HepG2 (cell line): ENCODE data around the gene VTN. TPM values are rescaled to one million over a fixed set of nuclear protein-coding genes. Genes with fewer than 3 reads are reported as not detected.

Source experiments
- CAMTA2 ChIP-seq: sonication (generic); formaldehyde crosslinking; IDR thresholded peaks from 2 replicates; pipeline ENCODE4 v1.4.0; 2020; ENCODE audit warnings: mild to moderate bottlenecking, missing genetic modification reagents, borderline replicate concordance
- GTF3A ChIP-seq: sonication (generic); formaldehyde crosslinking; conservative IDR thresholded peaks from 2 replicates; pipeline ENCODE4 v1.4.0; 2020; ENCODE audit warnings: mild to moderate bottlenecking, missing genetic modification reagents
- HCFC1 ChIP-seq: fragments of 150-350 bp; IDR thresholded peaks from 2 replicates; pipeline ENCODE4 v1.6.1; 2014; ENCODE audit warnings: low read depth, low read length
- HNRNPUL1 ChIP-seq: fragments of 200-400 bp; formaldehyde crosslinking; IDR thresholded peaks from 2 replicates; pipeline ENCODE4 v1.6.1; 2017; ENCODE audit warnings: low read depth, mild to moderate bottlenecking, low read length, moderate library complexity
- MAZ ChIP-seq, 2 experiments: sonication (generic) in 1 of 2; formaldehyde crosslinking in 1 of 2; IDR thresholded peaks; 2 replicates each; pipeline versions ENCODE4 v1.5.0 to v1.6.1; 2012 to 2020; ENCODE audit warnings: low read depth in 2 of 2, mild to moderate bottlenecking in 2 of 2, borderline replicate concordance in 1 of 2, improper control_type of control experiment in 1 of 2, low read length in 1 of 2, missing genetic modification reagents in 1 of 2, moderate library complexity in 1 of 2
- MIER2 ChIP-seq: IDR thresholded peaks from 2 replicates; pipeline ENCODE4 v1.6.1; 2016; ENCODE audit warnings: missing biosample characterization, missing genetic modification reagents
- NR2F1 ChIP-seq, 2 experiments: fragments of 450-650 bp in 1 of 2; formaldehyde crosslinking in 1 of 2; IDR thresholded peaks; 2 replicates each; pipeline versions ENCODE4 v1.5.0 to v1.6.1; 2016 to 2020; ENCODE audit warnings: mild to moderate bottlenecking in 1 of 2, missing compliant biosample characterization in 1 of 2, missing genetic modification reagents in 1 of 2, moderate library complexity in 1 of 2
- PHF5A ChIP-seq: IDR thresholded peaks from one replicate; pipeline ENCODE4 v1.6.1; 2018; ENCODE audit warnings: low read depth, missing genetic modification reagents; ENCODE audit not compliant: unreplicated experiment
- SIN3A ChIP-seq: IDR thresholded peaks from 2 replicates; pipeline ENCODE4 v1.6.1; 2011; ENCODE audit warnings: low read depth, mild to moderate bottlenecking, control low read depth, low read length, borderline replicate concordance
- SYNCRIP ChIP-seq: fragments of 200-400 bp; formaldehyde crosslinking; IDR thresholded peaks from 2 replicates; pipeline ENCODE4 v1.6.1; 2018; ENCODE audit warnings: mild to moderate bottlenecking, low read depth, low read length; ENCODE audit not compliant: insufficient read depth
- XBP1 ChIP-seq: sonication (generic); formaldehyde crosslinking; IDR thresholded peaks from 2 replicates; pipeline ENCODE4 v1.5.0; 2020; ENCODE audit warnings: missing genetic modification reagents
- ZNF329 ChIP-seq: sonication (generic); formaldehyde crosslinking; IDR thresholded peaks from 2 replicates; pipeline ENCODE4 v1.9.0; 2021; ENCODE audit warnings: low read depth, mild to moderate bottlenecking, missing genetic modification reagents
- ZNF496 ChIP-seq: sonication (generic); formaldehyde crosslinking; IDR thresholded peaks from 2 replicates; pipeline ENCODE4 v1.8.1; 2023; ENCODE audit warnings: mild to moderate bottlenecking, moderate library complexity, missing genetic modification reagents; ENCODE audit not compliant: insufficient replicate concordance
- ZNF543 ChIP-seq: sonication (generic); formaldehyde crosslinking; IDR thresholded peaks from 2 replicates; pipeline ENCODE4 v1.4.0; 2020; ENCODE audit warnings: mild to moderate bottlenecking, missing genetic modification reagents
- ZNF598 ChIP-seq: sonication (generic); formaldehyde crosslinking; IDR thresholded peaks from 2 replicates; pipeline ENCODE4 v1.5.1; 2020; ENCODE audit warnings: mild to moderate bottlenecking, missing genetic modification reagents, borderline replicate concordance
- ZNF614 ChIP-seq: IDR thresholded peaks from 2 replicates; pipeline ENCODE4 v1.6.1; 2018; ENCODE audit warnings: missing biosample characterization, missing genetic modification reagents, inconsistent platforms, borderline replicate concordance
- ZSCAN12 ChIP-seq: sonication (generic); formaldehyde crosslinking; IDR thresholded peaks from 2 replicates; pipeline ENCODE4 v1.9.0; 2021; ENCODE audit warnings: mild to moderate bottlenecking, missing genetic modification reagents
- polyA plus RNA-seq, 8 experiments: library from polyadenylated mRNA; depleted of rRNA in 3 of 8; stranded (reverse) in 7 of 8; unstranded in 1 of 8; fragments of >200 nt; fragmentation: Illumina TruSeq in 4 of 8; extraction: Trizol in 4 of 8; gene quantifications; 2 replicates each; pipeline versions ENCODE4 v1.2.1 to v1.2.3, GENCODE V29; 2011 to 2016; ENCODE audit warnings: low read depth in 4 of 8, missing spikeins in 1 of 8, mixed read lengths in 1 of 8; ENCODE audit not compliant: insufficient read depth in 1 of 8
- total RNA-seq, 5 experiments: library from RNA; depleted of rRNA; stranded (reverse); fragments of >200 nt; fragmentation: Illumina TruSeq; extraction: Trizol; gene quantifications; 2 replicates each; pipeline ENCODE4 v1.2.3, GENCODE V29; 2016; ENCODE audit warnings: low read depth in 1 of 5
- TF ChIP-seq, protein P1 (sequence below): sonication (generic); formaldehyde crosslinking; IDR thresholded peaks from 2 replicates; pipeline ENCODE4 v1.4.0; 2020; ENCODE audit warnings: mild to moderate bottlenecking, missing genetic modification reagents
- TF ChIP-seq, protein P2 (sequence below): sonication (generic); formaldehyde crosslinking; IDR thresholded peaks from 2 replicates; pipeline ENCODE4 v1.4.0; 2020; ENCODE audit warnings: missing genetic modification reagents, borderline replicate concordance
- TF ChIP-seq, protein P3 (sequence below): sonication (generic); formaldehyde crosslinking; IDR thresholded peaks from 2 replicates; pipeline ENCODE4 v1.8.0; 2022; ENCODE audit warnings: mild to moderate bottlenecking, missing genetic modification reagents, moderate library complexity
- TF ChIP-seq, protein P4 (sequence below): IDR thresholded peaks from 2 replicates; pipeline ENCODE4 v1.6.1; 2016; ENCODE audit warnings: mild to moderate bottlenecking

The VTN gene
- total and polyA plus RNA-seq, 2 of the 13 experiments (the other 11 are each of a cell fraction or from before 2014, with no cell fraction given), result 108 to 131 TPM

DNA sequence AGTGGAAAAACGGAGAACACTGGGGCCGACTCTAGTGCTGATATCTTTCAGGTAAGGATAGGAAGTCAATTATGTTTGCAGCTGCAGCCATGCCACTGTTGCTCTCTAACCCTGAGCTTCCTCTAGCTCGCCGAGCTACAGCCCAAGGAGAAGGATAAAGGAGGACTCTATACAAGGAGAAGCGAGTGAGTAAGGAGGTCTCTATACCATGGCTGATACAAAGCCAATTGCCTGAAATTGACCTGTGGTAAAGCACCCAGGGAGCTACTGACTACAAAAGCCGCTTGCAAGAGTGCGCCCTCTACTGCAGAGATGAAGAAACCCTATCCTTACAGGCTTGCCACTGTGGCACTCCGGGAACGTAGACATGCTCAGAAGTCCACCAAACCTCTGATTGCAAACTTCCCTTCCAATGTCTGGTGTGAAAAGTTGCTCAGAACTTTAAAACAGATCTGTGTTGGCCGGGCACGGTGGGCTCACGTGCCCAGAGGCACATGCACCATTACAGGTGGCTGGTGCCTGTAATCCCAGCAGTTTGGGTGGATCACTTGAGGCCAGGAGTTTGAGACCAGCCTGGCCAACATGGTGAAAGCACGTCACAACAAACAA, 46.7 kb upstream of the VTN start (continued):
- no peak for TF ChIP-seq ZSCAN12 (CRISPR knock-in tag)
- TF ChIP-seq, protein P1, sequence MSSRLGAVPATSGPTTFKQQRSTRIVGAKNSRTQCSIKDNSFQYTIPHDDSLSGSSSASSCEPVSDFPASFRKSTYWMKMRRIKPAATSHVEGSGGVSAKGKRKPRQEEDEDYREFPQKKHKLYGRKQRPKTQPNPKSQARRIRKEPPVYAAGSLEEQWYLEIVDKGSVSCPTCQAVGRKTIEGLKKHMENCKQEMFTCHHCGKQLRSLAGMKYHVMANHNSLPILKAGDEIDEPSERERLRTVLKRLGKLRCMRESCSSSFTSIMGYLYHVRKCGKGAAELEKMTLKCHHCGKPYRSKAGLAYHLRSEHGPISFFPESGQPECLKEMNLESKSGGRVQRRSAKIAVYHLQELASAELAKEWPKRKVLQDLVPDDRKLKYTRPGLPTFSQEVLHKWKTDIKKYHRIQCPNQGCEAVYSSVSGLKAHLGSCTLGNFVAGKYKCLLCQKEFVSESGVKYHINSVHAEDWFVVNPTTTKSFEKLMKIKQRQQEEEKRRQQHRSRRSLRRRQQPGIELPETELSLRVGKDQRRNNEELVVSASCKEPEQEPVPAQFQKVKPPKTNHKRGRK (CRISPR knock-in tag), result no peak
- 0 out of 2 replicates have a peak, but pooled peaks have one; percentile 19 for TF ChIP-seq ZNF614 (CRISPR knock-in tag)
- TF ChIP-seq NR2F1 (CRISPR knock-in tag; IDR thresholded peaks at IDR 0.05), result no peak
- TF ChIP-seq SYNCRIP, result no peak
- no peak for TF ChIP-seq XBP1 (CRISPR knock-in tag)
- no peak for TF ChIP-seq GTF3A (CRISPR knock-in tag)
- no peak for TF ChIP-seq ZNF543 (CRISPR knock-in tag)
- TF ChIP-seq, protein P2, sequence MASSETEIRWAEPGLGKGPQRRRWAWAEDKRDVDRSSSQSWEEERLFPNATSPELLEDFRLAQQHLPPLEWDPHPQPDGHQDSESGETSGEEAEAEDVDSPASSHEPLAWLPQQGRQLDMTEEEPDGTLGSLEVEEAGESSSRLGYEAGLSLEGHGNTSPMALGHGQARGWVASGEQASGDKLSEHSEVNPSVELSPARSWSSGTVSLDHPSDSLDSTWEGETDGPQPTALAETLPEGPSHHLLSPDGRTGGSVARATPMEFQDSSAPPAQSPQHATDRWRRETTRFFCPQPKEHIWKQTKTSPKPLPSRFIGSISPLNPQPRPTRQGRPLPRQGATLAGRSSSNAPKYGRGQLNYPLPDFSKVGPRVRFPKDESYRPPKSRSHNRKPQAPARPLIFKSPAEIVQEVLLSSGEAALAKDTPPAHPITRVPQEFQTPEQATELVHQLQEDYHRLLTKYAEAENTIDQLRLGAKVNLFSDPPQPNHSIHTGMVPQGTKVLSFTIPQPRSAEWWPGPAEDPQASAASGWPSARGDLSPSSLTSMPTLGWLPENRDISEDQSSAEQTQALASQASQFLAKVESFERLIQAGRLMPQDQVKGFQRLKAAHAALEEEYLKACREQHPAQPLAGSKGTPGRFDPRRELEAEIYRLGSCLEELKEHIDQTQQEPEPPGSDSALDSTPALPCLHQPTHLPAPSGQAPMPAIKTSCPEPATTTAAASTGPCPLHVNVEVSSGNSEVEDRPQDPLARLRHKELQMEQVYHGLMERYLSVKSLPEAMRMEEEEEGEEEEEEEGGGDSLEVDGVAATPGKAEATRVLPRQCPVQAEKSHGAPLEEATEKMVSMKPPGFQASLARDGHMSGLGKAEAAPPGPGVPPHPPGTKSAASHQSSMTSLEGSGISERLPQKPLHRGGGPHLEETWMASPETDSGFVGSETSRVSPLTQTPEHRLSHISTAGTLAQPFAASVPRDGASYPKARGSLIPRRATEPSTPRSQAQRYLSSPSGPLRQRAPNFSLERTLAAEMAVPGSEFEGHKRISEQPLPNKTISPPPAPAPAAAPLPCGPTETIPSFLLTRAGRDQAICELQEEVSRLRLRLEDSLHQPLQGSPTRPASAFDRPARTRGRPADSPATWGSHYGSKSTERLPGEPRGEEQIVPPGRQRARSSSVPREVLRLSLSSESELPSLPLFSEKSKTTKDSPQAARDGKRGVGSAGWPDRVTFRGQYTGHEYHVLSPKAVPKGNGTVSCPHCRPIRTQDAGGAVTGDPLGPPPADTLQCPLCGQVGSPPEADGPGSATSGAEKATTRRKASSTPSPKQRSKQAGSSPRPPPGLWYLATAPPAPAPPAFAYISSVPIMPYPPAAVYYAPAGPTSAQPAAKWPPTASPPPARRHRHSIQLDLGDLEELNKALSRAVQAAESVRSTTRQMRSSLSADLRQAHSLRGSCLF (CRISPR knock-in tag), result no peak
- no peak for TF ChIP-seq CAMTA2 (CRISPR knock-in tag)
- TF ChIP-seq PHF5A, result no peak
- TF ChIP-seq, protein P3, sequence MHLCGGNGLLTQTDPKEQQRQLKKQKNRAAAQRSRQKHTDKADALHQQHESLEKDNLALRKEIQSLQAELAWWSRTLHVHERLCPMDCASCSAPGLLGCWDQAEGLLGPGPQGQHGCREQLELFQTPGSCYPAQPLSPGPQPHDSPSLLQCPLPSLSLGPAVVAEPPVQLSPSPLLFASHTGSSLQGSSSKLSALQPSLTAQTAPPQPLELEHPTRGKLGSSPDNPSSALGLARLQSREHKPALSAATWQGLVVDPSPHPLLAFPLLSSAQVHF, result no peak
- TF ChIP-seq ZNF329 (CRISPR knock-in tag), result no peak
- TF ChIP-seq ZNF496 (CRISPR knock-in tag), result no peak
- no peak for TF ChIP-seq HCFC1
- no peak for TF ChIP-seq ZNF598 (CRISPR knock-in tag)
- TF ChIP-seq HNRNPUL1, result no peak
- TF ChIP-seq SIN3A, result no peak
- TF ChIP-seq, protein P4, sequence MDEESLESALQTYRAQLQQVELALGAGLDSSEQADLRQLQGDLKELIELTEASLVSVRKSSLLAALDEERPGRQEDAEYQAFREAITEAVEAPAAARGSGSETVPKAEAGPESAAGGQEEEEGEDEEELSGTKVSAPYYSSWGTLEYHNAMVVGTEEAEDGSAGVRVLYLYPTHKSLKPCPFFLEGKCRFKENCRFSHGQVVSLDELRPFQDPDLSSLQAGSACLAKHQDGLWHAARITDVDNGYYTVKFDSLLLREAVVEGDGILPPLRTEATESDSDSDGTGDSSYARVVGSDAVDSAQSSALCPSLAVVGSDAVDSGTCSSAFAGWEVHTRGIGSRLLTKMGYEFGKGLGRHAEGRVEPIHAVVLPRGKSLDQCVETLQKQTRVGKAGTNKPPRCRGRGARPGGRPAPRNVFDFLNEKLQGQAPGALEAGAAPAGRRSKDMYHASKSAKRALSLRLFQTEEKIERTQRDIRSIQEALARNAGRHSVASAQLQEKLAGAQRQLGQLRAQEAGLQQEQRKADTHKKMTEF (CRISPR knock-in tag), result 0 out of 2 replicates have a peak, but pooled peaks have one; percentile 45
- TF ChIP-seq MAZ (IDR thresholded peaks at IDR 0.05; ENCODE audit: borderline replicate concordance, low read depth, low read length), result no peak
- no peak for TF ChIP-seq MAZ (CRISPR knock-in tag; IDR thresholded peaks at IDR 0.05; ENCODE audit: low read depth)
- peak; percentile 72 for TF ChIP-seq MIER2 (CRISPR knock-in tag)
